Endothelial cell of umbilical vein (primary cell): ENCODE results near the gene BLOC1S1. TPM values are rescaled to one million over a fixed set of nuclear protein-coding genes. Genes with fewer than 3 reads are reported as not detected.

Experiments
- BruUV-seq: library from RNA; stranded (reverse); fragments of 400-500 nt; replicated peaks from 2 replicates; lab custom pipeline; 2021; lab: Mats Ljungman, UMichigan
- CTCF ChIA-PET: fragments of 300-600, 350-600 bp; sonication (Branson Sonifier 250); formaldehyde crosslinking; loops from one replicate; lab custom pipeline; 2021; ENCODE audit warnings: antibody characterized with exemption, inconsistent platforms; lab: Charles Lee
- POLR2A ChIA-PET: fragments of 300-600, 350-600 bp; sonication (Branson Sonifier 250); formaldehyde crosslinking; loops from one replicate; lab custom pipeline; 2021; ENCODE audit warnings: antibody characterized with exemption, inconsistent platforms; lab: Charles Lee
- DNase-seq: peaks from one replicate; pipeline ENCODE4 v3.0.0-alpha.2; 2011; ENCODE audit warnings: low read depth, low spot score
- FAIRE-seq: peaks from 2 replicates; lab custom pipeline; 2011; peaks lifted over from hg19 to GRCh38; lab: Jason Lieb, UNC
- H2AFZ ChIP-seq: 2 replicates; pipeline ENCODE4 v1.6.0; 2012; ENCODE audit warnings: low read depth, low read length, control low read depth, inconsistent platforms
- H3K27ac ChIP-seq: 2 replicates; pipeline ENCODE4 v1.5.1; 2011; ENCODE audit warnings: low read depth, mild to moderate bottlenecking, control low read depth, low read length, moderate library complexity; ENCODE audit not compliant: insufficient read depth
- H3K27me3 ChIP-seq, 2 experiments: 2 replicates each; pipeline versions ENCODE4 v1.6.0 to v1.6.1; 2011; ENCODE audit warnings: low read length in 2 of 2, mixed read lengths in 1 of 2; ENCODE audit not compliant: control insufficient read depth in 2 of 2, insufficient read depth in 2 of 2
- H3K36me3 ChIP-seq, 2 experiments: 2 replicates in 1 of 2; 3 replicates in 1 of 2; pipeline ENCODE4 v1.5.1; 2011; ENCODE audit warnings: low read length in 2 of 2, mild to moderate bottlenecking in 1 of 2, moderate library complexity in 1 of 2; ENCODE audit not compliant: control insufficient read depth in 2 of 2, insufficient read depth in 2 of 2; ENCODE audit errors: extremely low read depth in 1 of 2
- H3K4me1 ChIP-seq: 3 replicates; pipeline ENCODE4 v1.5.1; 2011; ENCODE audit warnings: mild to moderate bottlenecking, low read length; ENCODE audit not compliant: control insufficient read depth, insufficient read depth; ENCODE audit errors: extremely low read depth
- H3K4me2 ChIP-seq: 2 replicates; pipeline ENCODE4 v1.6.1; 2011; ENCODE audit warnings: low read length, control low read depth, mixed read lengths; ENCODE audit not compliant: insufficient read depth
- H3K4me3 ChIP-seq, 3 experiments: fragments of 200-600 bp in 1 of 3; sonication (generic), shearing (Covaris generic) in 1 of 3; replicated peaks in 1 of 3; 2 replicates each; pipeline ENCODE4 v1.5.1; 2011 to 2016; ENCODE audit warnings: control low read depth in 3 of 3, low read length in 3 of 3, mild to moderate bottlenecking in 2 of 3, inconsistent platforms in 1 of 3, low read depth in 1 of 3, moderate library complexity in 1 of 3; ENCODE audit not compliant: insufficient read depth in 1 of 3
- H3K79me2 ChIP-seq: 2 replicates; pipeline ENCODE4 v1.6.0; 2012; ENCODE audit warnings: low read length, inconsistent platforms; ENCODE audit not compliant: control insufficient read depth, insufficient read depth
- H3K9ac ChIP-seq: replicated peaks from 2 replicates; pipeline ENCODE3; 2011; ENCODE audit warnings: low read length, control low read depth; ENCODE audit not compliant: insufficient read depth; ENCODE audit errors: extremely low read depth
- H3K9me1 ChIP-seq: replicated peaks from 3 replicates; pipeline ENCODE4 v1.6.0; 2011; ENCODE audit warnings: mild to moderate bottlenecking, low read length; ENCODE audit not compliant: control insufficient read depth, insufficient read depth; ENCODE audit errors: extremely low read depth
- H3K9me3 ChIP-seq: replicated peaks from 2 replicates; pipeline ENCODE4 v1.5.1; 2012; ENCODE audit warnings: low read length, inconsistent platforms; ENCODE audit not compliant: control insufficient read depth, insufficient read depth
- H4K20me1 ChIP-seq: replicated peaks from 2 replicates; pipeline ENCODE3; 2011; ENCODE audit warnings: mild to moderate bottlenecking, low read length; ENCODE audit not compliant: control insufficient read depth, insufficient read depth; ENCODE audit errors: extremely low read depth
- CTCF ChIP-seq, 2 donors: IDR thresholded peaks; 1 replicate in 1 of 2; 2 replicates in 1 of 2; pipeline ENCODE4 v1.5.1; 2011; ENCODE audit warnings: low read length in 2 of 2, mild to moderate bottlenecking in 2 of 2, moderate library complexity in 2 of 2, control low read depth in 1 of 2, inconsistent platforms in 1 of 2, low read depth in 1 of 2; ENCODE audit not compliant: insufficient read depth in 1 of 2; ENCODE audit errors: extremely low read depth in 1 of 2
- EZH2 ChIP-seq: IDR thresholded peaks from 2 replicates; pipeline ENCODE4 v1.6.1; 2012; ENCODE audit warnings: borderline replicate concordance, low read depth, mild to moderate bottlenecking, moderate library complexity, low read length, inconsistent platforms; ENCODE audit not compliant: severe bottlenecking
- FOS ChIP-seq: IDR thresholded peaks from 2 replicates; pipeline ENCODE4 v1.6.1; 2011; ENCODE audit warnings: mild to moderate bottlenecking, low read length, moderate library complexity, borderline replicate concordance; ENCODE audit not compliant: insufficient read depth
- GATA2 ChIP-seq: IDR thresholded peaks from 2 replicates; pipeline ENCODE4 v1.7.0; 2011; ENCODE audit warnings: low read depth, mild to moderate bottlenecking, moderate library complexity, mixed read lengths, low read length; ENCODE audit not compliant: insufficient read length, insufficient read depth
- JUN ChIP-seq: IDR thresholded peaks from 2 replicates; pipeline ENCODE4 v1.6.1; 2011; ENCODE audit warnings: borderline replicate concordance, low read depth; ENCODE audit not compliant: insufficient read length, insufficient read depth
- MAX ChIP-seq: IDR thresholded peaks from 2 replicates; pipeline ENCODE4 v1.6.1; 2011; ENCODE audit not compliant: insufficient read depth, insufficient read length
- MYC ChIP-seq: IDR thresholded peaks from one replicate; pipeline ENCODE4 v1.6.1; 2011; ENCODE audit warnings: mild to moderate bottlenecking, low read depth, low read length
- POLR2A ChIP-seq: IDR thresholded peaks from 2 replicates; pipeline ENCODE4 v1.6.1; 2012; ENCODE audit warnings: low read depth, mild to moderate bottlenecking, control low read depth, low read length
- POLR2AphosphoS5 ChIP-seq: IDR thresholded peaks from 2 replicates; pipeline ENCODE4 v1.6.1; 2012; ENCODE audit warnings: low read depth, mild to moderate bottlenecking, control low read depth, low read length, moderate library complexity; ENCODE audit not compliant: insufficient read depth
- dilution Hi-C: fragments of 300-500 bp; cut with MboI; formaldehyde crosslinking; loops from one replicate; pipeline ENCODE4 v1.15.0; 2019; ENCODE audit warnings: low sequenced_read_pairs; ENCODE audit not compliant: extremely low pct_ligation_motif_present
- intact Hi-C: fragments of 100-400 bp; cut with micrococcal nuclease; formaldehyde crosslinking; loops from one replicate; pipeline ENCODE4 v1.10.0; 2022
- polyA plus RNA-seq, 4 experiments: library from polyadenylated mRNA; depleted of rRNA in 3 of 4; stranded (reverse) in 3 of 4; unstranded in 1 of 4; fragments of >200 nt; gene quantifications; 2 replicates each; pipeline versions ENCODE4 v1.2.1 to v1.2.3, GENCODE V29; 2011 to 2012; ENCODE audit warnings: missing spikeins in 1 of 4
- total RNA-seq: library from RNA; stranded (reverse); gene quantifications from 2 replicates; pipeline ENCODE4 v1.2.3, GENCODE V29; 2021

BLOC1S1 gene
- total and polyA plus RNA-seq, 2 donors (not counting 3 experiments of a cell fraction or from before 2014, with no cell fraction given): 84.1 to 192 TPM

DNA sequence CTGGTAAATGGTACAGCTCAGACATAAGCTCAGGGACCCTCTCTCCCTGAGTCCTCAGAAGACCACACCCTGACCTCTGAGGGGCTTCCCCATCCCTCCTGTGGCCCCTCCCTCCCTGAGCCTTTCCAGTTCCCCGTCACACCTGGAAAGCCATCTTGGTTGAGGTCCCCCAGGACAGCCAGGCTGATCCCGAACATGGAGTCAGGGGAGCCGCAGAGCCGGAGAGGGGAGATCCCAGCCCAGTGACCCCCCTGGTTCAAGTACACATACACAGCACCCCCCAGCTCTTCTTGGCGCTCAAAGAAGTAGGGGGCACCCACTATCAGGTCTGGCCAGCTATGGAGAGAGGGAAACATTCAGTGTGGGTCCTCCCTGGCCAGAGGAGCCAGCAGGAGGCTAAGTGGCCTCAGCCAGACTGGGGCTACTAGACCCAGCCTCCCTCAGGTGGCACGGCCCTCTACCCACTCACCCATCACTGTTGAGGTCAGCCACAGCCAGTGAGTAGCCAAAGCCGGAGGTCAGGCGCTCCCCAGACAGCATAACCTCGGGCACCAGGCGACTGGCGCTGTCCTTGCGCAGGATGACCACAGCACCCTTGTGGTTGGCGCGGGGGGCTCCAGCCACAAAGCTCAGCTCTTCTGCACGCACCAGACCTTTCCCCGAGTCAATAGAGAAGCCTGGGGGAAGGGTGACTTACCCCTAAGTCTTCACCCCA is 17.4 kb upstream of the BLOC1S1 start:
- no peak for DNase-seq
- intact Hi-C loops: no loop called here
- CTCF ChIA-PET: interaction anchor here (1.2 to 2.9 kb wide), 4 partner anchors 12 to 53 kb away, joined by 3 to 15 read pairs (median 4); a partner anchor contains a TSS
- no peaks in the 10 kb centered on the region for H3K4me1 ChIP-seq
- H3K36me3 ChIP-seq: no peaks in the 10 kb centered on the region
- no peaks in the 10 kb centered on the region for H3K79me2 ChIP-seq
- no peak for FAIRE-seq
- no peaks in the 10 kb centered on the region for H4K20me1 ChIP-seq
- no peaks in the 10 kb centered on the region for H3K27me3 ChIP-seq
- no peaks in the 10 kb centered on the region for H3K9me3 ChIP-seq
- dilution Hi-C loops: no loop called here
- no peak overlapping the region for H3K27ac ChIP-seq
- H3K4me3 ChIP-seq: no peak overlapping the region
- BruUV-seq: no TSS peak
- TF ChIP-seq GATA2 (no peak), POLR2A (no peak), MAX (no peak), POLR2AphosphoS5 (no peak), FOS (no peak)
- no peaks in the 10 kb centered on the region for H3K9me1 ChIP-seq
- no peak overlapping the region for H3K9ac ChIP-seq
- POLR2A ChIA-PET: no interaction called here
- no peak overlapping the region for H3K4me2 ChIP-seq
- no peak overlapping the region for H2AFZ ChIP-seq

- TF ChIP-seq JUN (no peak), FOS (no peak), POLR2A (no peak), CTCF (IDR thresholded peaks at IDR 0.05; ENCODE audit: extremely low read depth in 1 of 2, insufficient read depth in 1 of 2, low read depth in 1 of 2, low read length in 2 of 2) (no peak), GATA2 (no peak), MAX (no peak), POLR2AphosphoS5 (no peak), MYC (no peak), EZH2 (no peak)
- FAIRE-seq (no peak), DNase-seq (no peak)
- dilution Hi-C loops (no loop called here), intact Hi-C loops (no loop called here)
- H3K4me2 ChIP-seq: no peak overlapping the region
- POLR2A ChIA-PET: no interaction called here
- H3K9ac ChIP-seq: no peak overlapping the region
- H3K27me3 ChIP-seq: no peaks in the 10 kb centered on the region
- H3K9me1 ChIP-seq: no peaks in the 10 kb centered on the region
- no peaks in the 10 kb centered on the region for H3K4me1 ChIP-seq
- no peaks in the 10 kb centered on the region for H3K79me2 ChIP-seq
- CTCF ChIA-PET: interaction anchor here (1.2 to 1.5 kb wide), 3 partner anchors 11 to 54 kb away, joined by 3 to 5 read pairs (median 3); a partner anchor contains a TSS
- H3K9me3 ChIP-seq: no peaks in the 10 kb centered on the region
- no peak overlapping the region for H2AFZ ChIP-seq
- H3K36me3 ChIP-seq: no peaks in the 10 kb centered on the region
- BruUV-seq: no TSS peak
- no peaks in the 10 kb centered on the region for H4K20me1 ChIP-seq
- no peak overlapping the region for H3K27ac ChIP-seq
- no peak overlapping the region for H3K4me3 ChIP-seq
Observed at GRCh38 chr12:55698965-55699364, 16.9 kb upstream of the BLOC1S1 start.
